ENCODE measurements around the gene NKX1-2.

NKX1-2 gene

GRCh38 chr10:124474514-124475070 lies 24.8 kb upstream of the NKX1-2 start:
- no peak for DNase-seq

GRCh38 chr10:124473070-124473469 lies 23.2 kb upstream of the NKX1-2 start:
- no peak for DNase-seq

- DNase-seq = no peak
These were observed 22.2 kb upstream of the NKX1-2 start for GRCh38 chr10:124472071-124472470.

DNA sequence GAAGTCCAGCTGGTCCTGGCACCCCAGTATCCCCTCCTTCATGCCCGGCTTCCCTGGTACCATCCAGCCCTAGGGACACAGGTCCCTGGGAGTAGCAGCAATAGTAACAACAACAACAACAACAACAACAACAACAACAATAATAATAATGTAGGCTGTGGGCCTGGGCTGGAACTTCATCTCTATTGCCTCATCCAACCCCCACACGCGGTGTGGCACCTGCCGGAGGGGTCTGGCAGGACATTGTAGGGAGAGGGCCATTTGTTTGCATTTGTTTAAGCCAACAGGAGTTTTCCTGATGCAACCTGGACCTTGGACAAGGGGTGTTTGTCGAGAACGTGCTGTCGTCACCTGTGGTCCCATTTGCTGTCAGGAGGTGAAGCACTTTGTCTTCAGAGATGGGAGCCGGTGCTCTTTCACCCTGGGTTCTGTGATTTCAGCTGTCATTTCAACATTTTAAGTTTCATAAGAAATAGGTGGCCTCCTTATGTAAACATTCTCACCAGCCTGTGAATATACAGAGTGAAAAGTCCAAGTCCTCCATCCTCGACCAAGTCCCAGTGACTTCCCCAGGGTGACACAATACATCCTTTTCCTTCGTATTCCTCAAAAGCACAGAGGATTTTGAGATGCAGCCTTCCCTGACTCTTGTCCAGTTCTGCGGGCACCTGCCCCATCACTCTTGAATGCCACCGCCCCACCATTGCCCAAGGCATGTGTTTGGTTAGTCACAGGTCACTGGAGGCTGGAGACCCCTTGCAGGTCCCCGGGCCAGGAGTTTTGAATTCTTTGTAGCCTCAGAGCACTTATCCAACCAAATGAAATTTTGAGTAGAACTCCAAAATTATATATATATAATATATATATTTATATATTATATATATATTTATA lies 21.0 kb upstream of the NKX1-2 start:
- DNase-seq = no peak

GRCh38 chr10:124469956-124470484 lies 20.2 kb upstream of the NKX1-2 start:
- no peak for DNase-seq

- DNase-seq = no peak
These were observed 18.8 kb upstream of the NKX1-2 start for GRCh38 chr10:124468624-124469023.

DNA sequence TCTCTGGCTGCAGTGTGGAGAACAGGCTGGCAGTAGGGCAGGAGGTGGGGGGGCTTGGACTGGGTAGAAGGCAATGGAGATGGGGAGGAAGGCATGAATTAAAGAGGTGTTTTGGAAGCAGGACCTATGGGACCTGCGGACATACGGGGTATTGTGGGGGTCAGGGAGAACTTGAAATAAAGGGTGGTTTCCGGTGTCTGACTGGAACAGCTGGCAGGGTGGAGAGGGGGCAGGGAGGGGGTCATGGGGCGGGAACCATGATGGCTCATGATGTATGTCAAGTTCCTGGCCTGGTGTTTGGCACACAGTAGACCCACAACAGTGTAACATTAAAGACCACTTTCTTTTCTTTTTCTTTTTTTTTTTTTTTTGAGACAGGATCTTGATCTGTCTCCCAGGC lies 17.3 kb upstream of the NKX1-2 start:
- no peak for DNase-seq

GRCh38 chr10:124465777-124466488 lies 16.1 kb upstream of the NKX1-2 start:
- no peak for DNase-seq

DNA sequence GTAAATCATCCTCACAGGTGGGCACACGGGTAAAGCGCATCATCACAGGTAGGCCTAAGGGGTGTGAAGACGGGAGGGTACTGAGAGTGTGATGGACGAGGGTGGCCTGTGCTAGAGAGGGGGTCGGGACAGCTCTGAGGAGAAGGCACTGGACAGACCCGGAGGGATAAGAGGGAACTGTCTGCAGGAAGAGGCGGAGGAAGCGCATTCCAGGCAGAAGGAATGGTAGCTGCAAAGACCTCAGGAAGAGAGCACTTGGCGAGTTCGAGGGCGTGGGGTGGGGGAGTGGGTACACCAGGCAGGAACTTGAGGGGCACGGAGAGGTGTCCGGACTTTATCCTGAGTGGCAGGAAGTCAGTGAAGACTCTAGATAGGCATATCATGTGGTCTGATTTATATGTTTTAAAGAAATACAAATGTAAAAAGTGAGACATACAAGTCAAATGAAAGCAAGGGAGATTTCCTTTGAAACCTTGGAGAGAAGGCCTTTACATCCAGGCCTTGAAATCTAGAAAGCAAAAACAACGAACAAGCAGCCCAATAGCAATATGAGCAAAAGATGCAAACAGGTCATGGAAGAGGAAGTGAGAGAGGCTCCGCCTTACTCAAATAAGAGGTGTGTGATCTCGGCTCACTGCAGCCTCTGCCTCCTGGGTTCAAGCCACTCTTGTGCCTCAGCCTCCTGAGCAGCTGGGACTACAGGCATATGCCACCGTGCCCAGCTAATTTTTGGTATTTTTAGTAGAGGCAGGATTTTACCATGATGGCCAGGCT lies 15.4 kb upstream of the NKX1-2 start:
- no peak for DNase-seq

GRCh38 chr10:124464028-124464965 lies 14.5 kb upstream of the NKX1-2 start:
- DNase-seq = no peak

DNA sequence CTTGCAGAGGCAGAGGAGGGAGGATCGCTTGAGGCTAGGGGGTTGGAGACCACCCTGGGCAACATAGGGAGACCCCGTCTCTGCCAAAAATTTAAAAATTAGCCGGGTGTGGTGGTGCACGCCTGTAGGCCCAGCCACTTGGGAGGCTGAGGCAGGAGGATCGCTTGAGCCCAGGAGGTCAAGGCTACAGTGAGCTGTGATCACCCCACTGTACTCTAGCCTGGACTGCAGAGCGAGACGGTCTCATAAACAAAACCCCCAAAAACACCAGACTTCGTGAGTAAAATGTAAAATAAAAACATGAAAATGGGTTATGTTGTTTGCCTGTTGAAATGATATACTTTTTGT lies 12.5 kb upstream of the NKX1-2 start:
- no peak for DNase-seq

- DNase-seq = peak; percentile 66
These were observed 12.0 kb upstream of the NKX1-2 start, which contains the start of gene LHPP for GRCh38 chr10:124461642-124462347. LHPP (plus strand) TSS chr10:124461823; CDS start chr10:124461863, 40 bp downstream.

DNA sequence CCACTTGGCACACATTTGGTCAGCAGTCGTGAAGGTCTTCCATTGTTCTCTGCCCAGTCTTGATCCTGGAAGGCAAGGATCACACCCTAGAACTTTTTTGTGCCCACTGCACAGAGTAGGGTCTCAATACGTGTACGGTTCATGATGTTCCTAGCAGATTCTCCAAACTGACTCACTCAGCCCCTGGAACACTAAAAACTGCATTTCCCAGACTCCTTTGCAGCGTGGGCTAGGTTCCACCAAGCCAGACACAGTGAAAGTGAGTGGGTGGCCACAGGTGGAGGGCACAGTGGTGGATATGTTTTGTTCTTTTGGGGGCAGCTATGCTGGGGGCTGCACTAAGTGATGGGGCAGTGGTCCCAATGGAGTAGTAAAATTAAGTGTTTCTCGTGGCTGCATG lies 10.3 kb upstream of the NKX1-2 start:
- no peak for DNase-seq

- no peak for DNase-seq
These were observed 9.6 kb upstream of the NKX1-2 start for GRCh38 chr10:124459395-124459794.

- no peak for DNase-seq
These were observed 9.1 kb upstream of the NKX1-2 start for GRCh38 chr10:124458889-124459288.

- no peak for DNase-seq
These were observed 8.6 kb upstream of the NKX1-2 start for GRCh38 chr10:124458473-124458872.

DNA sequence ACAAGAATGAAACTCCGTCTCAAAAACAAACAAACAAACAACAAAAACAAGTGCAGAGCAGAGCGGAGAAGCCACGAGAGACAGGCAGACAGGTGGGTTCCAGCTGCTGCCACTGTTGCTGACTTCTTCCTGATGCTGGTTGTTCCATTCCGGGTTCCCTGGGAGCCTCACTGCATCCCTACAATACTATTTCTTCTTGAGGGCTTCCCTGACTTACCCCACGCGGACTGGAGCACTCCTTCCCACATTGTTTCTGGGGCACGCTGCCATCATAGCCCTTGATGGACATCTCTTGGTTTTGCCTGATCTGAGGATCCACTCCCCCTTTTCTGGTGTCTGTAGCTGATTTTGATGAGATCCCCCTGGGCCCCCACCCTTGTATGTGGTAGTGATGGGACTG lies 5.6 kb upstream of the NKX1-2 start:
- DNase-seq = no peak

DNA sequence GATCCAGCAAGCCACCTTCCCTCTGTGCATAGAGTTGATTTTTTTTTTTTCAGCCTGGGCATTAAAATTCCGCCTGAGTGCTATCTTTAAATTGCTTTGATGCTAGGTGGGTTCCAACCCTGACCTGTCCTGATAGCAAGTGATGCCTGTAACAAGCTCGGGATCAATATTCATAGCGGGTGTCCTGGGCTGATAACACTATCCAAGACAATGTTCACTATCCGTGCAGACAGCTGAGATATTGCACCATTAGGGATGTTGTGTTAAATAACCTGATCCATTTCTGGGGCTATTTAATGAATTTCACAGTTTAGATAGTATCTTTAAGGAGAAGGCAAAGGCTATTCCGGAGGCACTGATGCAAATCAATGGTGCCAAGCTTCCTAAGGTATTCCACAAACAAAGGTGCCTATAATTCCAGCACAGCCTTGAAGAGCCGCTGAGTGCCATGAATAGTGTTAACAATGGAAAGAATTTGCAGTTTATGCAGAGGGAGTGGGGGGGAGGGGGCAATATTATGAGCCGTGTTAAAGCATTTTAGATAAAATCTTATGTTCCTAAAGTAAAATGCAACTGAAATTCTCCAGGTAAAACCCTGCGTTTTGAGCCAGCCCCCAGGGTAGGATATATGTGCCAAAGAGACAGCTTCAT lies 4.2 kb upstream of the NKX1-2 start:
- no peak for DNase-seq

GRCh38 chr10:124451276-124451675 lies 1.4 kb upstream of the NKX1-2 start:
- no peak for DNase-seq

DNA sequence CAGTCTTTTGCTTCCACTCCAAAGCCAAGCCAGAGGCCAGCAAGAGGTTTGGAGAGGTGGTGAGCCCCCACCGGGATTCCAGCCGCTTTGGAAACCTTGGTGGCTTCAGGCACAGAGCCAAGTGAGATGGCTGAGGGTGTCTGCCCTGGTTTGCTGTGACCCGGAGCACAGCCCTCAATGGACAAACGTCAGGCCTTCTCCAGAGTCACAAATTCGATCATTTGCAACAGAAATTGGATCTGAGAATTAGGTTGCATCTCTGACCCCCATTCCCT lies 885 bp upstream of the NKX1-2 start:
- no peak for DNase-seq
